Measurements from ENCODE around the gene AFAP1L1.

The AFAP1L1 gene

GRCh38 chr5:149288436-149288835, 16.8 kb downstream of the AFAP1L1 start:
- no peak for DNase-seq

DNA sequence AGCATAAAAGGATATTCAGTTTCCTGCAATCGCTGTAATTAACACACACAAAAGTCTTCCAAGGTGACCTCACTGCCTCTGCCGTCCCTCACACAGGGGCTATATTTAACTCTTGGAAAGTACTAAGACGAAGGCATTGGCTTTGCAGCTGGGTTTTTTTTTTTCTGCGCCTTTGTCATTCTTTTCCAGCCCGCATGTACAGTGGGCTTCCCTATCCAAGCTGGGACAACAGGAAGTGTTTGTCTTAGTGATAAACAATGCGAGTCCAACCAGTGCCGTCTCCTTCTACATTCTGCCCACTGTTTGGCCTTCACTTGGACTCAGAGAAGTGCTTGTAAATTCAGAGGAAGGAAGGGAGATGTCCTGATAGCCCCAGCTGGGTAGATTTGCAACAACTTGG, 17.6 kb downstream of the AFAP1L1 start:
- no peak for DNase-seq

DNA sequence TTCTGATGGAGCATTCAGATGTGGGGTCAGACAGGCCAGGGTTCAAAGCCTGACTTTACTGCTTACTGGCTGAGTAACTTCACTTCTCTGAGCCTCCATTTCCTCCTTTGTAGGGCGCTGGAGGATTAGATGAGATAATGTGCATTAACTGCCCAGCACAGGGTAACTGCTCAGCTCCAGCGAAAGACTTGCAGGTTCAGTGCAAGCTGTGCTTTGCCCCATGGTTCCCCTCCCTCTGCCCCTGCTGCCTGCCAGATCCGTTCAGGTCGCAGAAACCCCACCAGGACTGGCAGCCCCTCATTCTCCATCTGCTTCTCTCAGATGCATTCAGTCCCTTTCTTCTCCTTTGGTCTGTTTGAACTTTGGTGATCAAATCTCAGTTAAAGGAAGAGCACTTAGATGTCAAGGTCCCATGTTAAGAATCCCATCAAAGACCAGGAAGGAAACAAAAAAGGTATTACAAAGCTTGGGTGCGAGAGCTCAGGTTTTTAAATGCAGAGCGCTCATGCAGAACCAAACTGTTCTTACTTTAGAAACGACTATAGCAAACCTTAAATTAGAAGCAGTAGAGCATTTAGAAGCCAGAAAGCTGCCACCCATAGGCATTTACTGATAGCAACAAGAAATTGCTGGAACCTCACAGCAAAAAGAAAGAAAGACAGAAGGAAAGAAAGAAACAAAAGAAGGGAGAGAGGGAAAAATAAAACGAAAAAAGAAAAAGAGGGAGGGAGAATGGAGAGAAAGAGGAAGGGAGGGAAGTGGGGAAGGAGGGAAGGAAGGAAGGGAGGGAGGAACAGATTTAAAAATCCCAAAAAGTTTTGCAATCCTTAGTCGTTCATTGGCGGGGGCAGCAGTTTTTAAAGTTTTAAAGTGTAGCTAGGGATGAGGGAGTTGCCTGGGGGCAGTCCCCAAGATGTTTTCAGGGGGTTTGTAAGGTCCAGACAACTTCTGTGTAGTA, 23.5 kb downstream of the AFAP1L1 start:
- DNase-seq: no peak

DNA sequence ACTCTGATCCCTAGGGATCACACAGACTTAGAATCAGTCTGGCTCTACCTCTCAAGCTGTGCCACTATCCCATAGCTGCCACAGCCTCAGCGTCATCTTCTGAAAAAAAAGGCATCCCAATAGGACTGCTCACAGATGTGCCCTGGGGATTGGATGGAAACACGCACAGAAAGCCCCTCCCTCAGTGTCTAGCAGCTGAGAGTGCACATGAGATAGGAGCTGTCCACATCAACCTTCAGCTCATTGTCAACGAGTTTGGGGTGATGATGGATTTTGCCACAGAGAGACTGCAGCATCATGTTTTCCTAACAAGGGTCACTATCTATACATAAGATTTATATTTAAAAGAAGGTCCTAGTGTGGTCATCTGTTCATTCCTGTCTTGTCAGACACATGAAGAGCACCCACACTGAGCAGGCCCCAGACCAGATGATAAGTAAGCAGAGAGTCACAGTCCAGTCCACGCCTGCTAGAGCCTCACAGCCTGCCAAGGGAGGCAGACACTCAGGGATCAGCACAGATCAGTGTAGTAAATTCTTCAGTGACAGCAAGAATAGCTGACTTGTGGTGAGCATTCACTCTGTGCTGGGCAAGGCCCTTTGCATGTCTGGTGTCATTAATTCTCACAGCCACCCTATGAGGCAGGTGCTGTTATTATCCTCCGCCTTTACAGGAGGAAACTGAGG, 25.8 kb downstream of the AFAP1L1 start:
- DNase-seq: no peak

DNA sequence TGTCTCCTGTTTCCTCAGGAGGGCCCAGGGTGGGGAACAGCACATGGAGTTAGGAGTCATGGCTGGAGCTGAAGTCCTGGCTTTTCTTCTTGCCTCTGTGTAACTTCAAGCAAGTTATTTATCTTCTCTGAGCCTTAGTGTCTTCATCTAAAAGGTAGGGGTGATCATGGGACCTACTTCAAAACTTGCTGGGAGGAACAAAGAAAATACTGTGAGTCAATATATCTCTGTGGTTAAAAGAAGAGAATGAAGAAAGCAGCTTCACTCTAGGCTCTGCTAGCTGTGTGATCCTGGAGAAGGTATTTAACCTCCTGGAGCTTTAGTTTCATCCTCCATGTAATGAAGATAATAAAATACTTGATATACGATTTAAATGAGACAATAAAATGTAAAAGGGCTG, 26.5 kb downstream of the AFAP1L1 start:
- no peak for DNase-seq

DNA sequence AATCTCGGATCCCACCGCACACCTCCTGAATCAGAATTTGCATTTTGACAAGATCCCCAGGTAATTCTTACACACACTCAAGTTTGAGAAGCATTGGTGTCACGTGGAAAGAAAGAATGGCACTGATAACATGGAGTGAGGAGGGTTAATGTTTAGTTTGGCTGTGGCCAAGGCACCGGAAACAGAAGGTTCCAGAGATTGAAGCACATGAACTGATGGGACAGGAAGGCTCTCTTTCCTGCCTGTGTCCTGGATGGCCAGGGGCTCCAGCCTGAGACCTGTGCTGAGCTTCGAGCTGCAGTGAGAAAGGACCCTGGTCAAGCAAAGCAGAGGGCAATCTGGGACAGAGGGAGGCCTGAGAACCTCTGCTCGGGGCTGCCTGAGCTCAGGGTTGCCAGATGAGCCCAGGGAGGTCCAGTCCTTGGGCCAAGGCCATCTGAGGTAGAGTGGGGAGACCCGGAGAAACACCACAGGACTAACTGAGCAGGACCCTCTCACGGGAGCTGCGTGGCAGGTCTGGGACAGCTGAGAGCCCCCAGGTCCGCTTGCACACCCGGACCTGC, 27.3 kb downstream of the AFAP1L1 start:
- DNase-seq: no peak

DNA sequence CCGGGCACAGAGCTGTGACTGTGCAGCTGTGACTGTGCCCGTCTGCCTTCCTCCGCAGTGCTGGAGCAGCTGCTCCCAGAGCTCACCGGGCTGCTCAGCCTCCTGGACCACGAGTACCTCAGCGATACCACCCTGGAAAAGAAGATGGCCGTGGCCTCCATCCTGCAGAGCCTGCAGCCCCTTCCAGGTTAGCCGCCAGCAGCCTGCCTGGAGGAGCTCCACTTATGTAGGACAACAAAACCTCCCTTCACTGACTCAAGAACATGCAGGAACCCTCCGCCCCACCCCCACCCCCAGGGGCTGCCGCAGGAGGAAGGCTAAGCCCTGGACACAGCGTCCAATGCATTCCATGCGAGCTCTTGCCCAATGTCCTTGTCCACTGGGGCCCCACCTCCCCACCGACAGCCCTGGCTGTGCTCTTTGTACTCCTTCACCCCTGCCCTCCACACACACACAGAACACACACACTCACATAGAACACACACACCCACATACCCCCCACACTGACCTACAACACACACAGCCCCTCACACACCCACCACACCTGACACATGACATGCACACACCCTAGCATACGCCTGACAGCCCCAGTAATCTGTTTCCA, 27.9 kb downstream of the AFAP1L1 start:
- DNase-seq: no peak

DNA sequence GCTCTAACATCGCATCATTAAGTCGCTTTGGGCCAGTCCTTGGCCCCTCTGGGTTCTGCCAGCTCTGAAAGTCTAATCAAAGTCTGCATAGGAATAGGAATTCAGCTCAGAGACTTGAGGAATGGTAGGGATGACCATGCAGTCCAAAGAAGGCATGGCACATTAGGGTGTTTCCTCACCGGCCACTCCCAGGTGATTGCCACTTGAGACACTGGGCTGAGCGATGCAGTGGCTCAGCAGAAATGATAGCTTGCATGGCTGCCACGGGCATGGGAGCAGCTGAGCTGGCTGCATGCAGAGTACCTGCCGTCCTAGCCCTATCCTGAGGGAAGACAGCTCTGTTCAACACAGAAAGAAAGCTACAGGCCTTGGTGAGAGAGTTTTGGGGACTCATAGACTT, 28.8 kb downstream of the AFAP1L1 start:
- no peak for DNase-seq

DNA sequence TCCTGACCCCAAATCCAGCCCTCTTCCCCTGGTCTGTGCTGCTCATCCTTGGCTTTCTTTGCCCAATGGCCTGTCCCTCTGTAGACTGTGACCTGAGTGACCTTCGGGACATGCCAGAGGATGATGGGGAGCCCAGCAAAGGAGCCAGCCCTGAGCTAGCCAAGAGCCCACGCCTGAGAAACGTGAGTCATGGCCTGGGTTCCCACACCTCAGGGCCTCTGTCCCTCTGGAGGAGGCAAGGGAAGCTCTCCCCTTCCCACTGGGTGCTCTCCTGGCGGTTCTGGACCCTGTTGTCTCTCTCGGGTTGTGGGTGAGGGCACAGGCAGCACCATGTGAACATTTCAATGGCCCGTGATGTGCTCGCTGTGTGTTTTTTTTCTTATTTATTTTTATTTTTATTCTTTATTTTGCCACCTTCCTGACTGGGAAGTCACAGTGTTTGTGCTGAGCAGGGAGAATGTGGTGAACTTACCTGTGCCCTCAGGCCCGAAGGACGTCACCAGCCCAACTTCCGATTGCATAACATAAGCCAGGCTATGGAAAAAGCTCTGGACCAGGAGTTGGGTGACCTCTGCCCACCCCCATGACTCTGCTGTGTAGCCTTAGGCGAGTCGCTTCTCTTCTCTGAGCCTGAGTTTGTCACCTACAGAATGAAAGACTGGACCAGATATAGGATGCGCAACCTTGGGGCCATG, 29.5 kb downstream of the AFAP1L1 start:
- DNase-seq: no peak

GRCh38 chr5:149301744-149302380, 30.2 kb downstream of the AFAP1L1 start:
- peak; percentile 73 for DNase-seq

- DNase-seq: no peak
Observed at GRCh38 chr5:149302641-149303040, 31.0 kb downstream of the AFAP1L1 start.

- DNase-seq: no peak
Observed at GRCh38 chr5:149303210-149303609, 31.6 kb downstream of the AFAP1L1 start.

GRCh38 chr5:149304195-149305078, 32.8 kb downstream of the AFAP1L1 start:
- DNase-seq: no peak

DNA sequence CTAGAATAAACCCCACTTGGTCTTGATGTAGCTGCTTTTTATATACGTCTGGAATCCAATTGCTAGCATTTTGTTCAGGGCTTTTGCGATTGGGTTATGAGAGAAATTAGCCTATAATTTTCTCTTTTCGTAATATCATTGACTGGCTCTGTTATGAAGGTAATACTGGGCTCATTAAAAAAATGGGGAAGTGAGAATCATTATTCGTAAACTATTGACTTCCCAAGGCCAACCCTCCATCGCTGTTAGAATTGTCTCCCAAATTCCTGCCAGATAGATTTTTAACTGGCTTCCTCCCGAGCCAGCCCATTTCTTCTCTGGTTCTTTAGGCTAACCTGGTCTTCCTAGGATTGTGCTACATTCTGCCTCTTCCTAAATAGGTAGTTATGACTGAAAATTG, 37.7 kb downstream of the AFAP1L1 start:
- no peak for DNase-seq

DNA sequence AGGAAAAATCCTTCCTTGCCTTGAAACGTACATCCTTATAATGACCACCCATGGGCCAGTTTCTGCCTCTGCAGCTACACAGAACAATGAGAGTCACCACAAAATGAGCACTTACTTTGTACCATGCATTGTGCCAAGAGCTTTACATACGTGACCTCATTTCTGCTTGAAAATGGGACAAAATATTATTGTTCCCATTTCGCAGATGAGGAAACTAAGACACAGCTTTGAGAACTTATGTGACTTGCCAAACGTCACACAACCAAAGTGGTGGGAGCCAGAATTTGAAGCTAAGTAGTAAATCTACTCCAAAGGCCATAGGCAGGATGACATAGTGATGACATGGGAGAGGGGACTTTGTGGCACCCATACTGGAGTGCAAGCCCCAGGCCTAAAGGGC, 38.8 kb downstream of the AFAP1L1 start:
- DNase-seq: no peak

- DNase-seq: peak; percentile 56
Observed at GRCh38 chr5:149310947-149311658, 39.4 kb downstream of the AFAP1L1 start.

DNA sequence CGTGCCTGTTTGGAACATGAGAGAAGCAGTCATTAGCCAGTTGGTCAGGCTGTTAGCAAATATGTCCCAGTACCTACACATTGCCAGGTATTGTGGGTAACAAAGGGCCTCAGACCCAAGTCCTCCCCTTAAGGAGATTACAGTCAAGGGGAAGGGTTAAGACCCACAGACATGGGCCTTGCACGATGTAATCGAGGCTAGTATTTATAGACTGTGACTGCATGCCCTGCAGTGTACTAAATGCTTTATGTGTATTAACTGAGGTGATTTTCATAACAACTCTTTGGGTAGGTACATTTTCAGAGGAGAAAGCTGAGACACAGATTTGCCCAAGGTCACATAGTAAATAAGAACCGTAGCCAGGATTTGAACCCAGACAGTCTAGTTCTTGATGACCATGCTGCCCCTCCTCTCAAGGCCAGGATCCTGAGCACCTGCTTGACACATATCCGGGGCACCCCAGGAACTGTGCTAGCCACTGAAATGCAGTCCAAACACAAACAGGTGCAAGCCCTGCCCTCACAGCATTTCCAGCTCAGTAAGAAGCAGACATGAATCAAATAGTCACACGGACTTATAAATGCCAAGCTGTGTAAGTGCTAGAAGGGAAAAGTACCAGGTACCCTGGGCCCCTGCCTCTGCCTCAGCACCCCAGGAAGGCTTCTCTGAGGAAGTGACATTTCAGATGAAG, 41.6 kb downstream of the AFAP1L1 start:
- DNase-seq: no peak

- no peak for DNase-seq
Observed at GRCh38 chr5:149314571-149315111, 43.0 kb downstream of the AFAP1L1 start.

DNA sequence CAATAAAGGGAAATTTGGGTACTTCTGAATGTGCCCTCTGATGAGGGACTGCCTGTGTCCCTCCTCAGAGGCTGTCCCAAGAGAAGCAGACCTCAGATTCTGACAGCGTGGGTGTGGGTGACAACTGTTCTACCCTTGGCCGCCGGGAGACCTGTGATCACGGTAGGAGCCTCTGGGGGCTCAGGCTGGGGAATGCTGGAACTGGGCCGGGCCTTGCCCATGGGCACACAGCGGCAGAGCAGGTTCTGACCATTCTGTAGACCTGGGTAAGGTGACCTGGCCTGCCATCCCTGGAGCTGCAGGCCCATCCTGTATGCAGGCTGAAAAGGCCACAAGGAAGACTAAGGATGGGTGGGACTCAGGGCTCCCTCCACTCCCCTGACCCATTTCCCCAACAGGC, 44.1 kb downstream of the AFAP1L1 start:
- no peak for DNase-seq

Data from EL (cell line).